HG02943 (cell line): Measurements from ENCODE around the gene TRAF5.
A peak's percentile ranks its signal among the peaks of the same experiment; 100 is the strongest.
"Not testable (repeated sequence)": the region's sequence is repeated elsewhere in the genome, so short reads cannot be mapped to it uniquely, and the experiment has no call there.

Source experiments
- ATAC-seq: cut with Tn5 transposase; IDR thresholded peaks from one replicate; pipeline ENCODE4 v1.9.1; 2021; ENCODE audit warnings: mild to moderate bottlenecking, low read depth, moderate library complexity; ENCODE audit not compliant: unreplicated experiment

The TRAF5 gene

GRCh38 chr1:211343607-211344006, 17.0 kb downstream of the TRAF5 start:
- ATAC-seq: no peak

GRCh38 chr1:211344152-211344618, 17.6 kb downstream of the TRAF5 start:
- ATAC-seq: no peak

DNA sequence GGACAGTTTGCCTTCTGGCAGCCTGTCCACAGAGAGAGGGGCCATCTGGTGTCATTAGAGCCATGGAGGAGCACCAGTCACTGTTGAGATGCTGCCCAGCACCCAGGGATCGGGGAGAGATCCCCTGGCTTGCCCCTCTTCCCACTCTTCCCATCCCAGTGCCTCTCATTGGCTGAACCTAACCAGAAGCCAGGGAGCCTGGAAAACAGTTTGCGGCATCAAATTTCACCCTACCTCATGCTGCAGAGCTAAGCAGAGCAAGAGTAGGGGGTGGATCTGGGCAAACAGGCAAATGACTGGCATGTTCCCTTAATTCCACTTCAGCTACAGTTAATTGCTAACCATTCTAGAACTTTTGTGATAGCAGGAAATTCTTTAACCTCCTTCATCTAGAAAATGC, 19.1 kb downstream of the TRAF5 start:
- ATAC-seq: no peak

DNA sequence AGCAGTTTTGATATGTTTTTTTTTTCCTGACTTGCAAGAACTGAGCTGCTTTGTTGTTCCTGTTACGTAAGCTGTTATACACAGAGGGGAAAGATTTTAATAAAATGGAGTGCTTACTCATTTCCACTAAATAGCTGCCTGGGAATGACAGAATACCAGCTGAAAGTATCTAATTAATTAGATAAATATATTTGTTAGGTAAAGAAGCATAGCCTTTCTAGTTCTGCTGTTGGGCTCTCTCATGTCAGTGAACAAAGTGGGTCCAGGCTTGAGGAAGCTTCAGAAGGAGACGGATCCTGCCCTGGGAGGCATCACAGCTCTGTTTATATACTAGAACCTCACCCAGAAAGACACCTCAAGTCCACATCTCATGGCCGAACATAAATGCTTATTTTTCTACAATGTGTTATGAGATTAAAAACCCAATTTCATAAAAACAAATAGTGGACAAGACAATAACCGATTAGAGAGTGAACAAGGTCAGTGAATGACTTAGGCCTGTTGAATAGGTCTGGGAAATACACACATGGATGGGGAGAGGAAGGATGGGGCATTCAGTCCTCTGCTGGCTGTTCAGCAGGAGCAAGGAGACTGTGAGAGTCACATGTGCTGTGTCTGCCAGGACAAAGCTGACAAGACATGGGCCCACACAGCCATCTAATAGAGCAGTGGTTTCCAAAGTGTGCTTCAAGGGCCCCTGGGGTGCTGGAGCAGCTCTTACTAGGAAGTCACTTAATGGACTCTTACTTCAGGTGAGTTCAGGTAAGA, 20.6 kb downstream of the TRAF5 start:
- ATAC-seq: no peak

GRCh38 chr1:211348547-211348946, 21.9 kb downstream of the TRAF5 start:
- no peak for ATAC-seq

GRCh38 chr1:211349741-211350140, 23.1 kb downstream of the TRAF5 start:
- no peak for ATAC-seq

DNA sequence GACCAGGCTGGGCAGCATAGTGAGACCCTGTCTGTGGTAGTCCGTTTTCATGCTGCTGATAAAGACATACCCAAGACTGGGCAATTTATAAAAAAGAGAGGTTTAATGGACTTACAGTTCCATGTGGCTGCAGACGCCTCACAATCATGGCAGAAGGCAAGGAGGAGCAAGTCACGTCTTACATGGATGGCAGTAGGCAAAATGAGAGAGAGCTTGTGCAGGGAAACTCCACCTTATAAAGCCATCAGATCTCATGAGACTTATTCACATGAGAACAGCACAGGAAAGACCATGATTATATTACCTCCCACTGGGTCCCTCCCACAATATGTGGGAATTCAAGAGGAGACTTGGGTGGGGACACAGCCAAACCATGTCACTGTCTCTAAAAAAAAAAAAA, 25.4 kb downstream of the TRAF5 start:
- not testable (repeated sequence) for ATAC-seq

DNA sequence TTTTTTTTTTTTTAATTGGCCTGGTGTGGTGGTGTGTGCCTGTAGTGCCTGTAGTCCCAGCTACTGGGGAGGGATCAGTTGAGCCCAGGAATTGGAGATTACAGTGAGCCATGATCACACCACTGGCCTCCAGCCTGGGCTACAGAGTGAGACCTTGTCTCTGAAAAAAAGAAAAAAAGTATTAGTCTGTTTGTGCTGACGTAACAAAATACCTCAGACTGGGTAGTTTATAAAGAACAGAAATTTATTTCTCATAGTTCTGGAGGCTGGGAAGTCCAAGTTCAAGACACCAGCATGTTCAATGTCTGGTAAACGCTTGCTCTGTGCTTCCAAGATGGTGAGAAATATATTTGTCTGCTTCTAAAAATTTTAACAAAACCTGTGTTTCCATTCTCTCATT, 25.8 kb downstream of the TRAF5 start:
- no peak for ATAC-seq

DNA sequence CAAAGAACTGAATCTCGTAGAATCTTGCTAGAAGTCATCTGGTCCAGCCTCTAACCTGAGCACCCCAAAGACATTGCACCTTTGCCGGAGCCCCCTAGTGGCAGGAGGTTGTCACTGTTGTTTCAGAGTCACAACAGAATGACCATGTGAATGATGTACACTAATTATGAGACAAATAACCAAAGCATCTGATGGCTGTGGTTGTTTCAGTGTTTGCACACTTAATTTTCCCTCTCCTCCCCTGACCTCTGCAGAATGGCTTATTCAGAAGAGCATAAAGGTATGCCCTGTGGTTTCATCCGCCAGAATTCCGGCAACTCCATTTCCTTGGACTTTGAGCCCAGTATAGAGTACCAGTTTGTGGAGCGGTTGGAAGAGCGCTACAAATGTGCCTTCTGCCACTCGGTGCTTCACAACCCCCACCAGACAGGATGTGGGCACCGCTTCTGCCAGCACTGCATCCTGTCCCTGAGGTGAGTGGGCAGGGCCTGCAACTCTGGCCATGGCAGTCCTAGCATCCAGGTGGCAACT, 26.4 kb downstream of the TRAF5 start:
- peak; percentile 77 for ATAC-seq

DNA sequence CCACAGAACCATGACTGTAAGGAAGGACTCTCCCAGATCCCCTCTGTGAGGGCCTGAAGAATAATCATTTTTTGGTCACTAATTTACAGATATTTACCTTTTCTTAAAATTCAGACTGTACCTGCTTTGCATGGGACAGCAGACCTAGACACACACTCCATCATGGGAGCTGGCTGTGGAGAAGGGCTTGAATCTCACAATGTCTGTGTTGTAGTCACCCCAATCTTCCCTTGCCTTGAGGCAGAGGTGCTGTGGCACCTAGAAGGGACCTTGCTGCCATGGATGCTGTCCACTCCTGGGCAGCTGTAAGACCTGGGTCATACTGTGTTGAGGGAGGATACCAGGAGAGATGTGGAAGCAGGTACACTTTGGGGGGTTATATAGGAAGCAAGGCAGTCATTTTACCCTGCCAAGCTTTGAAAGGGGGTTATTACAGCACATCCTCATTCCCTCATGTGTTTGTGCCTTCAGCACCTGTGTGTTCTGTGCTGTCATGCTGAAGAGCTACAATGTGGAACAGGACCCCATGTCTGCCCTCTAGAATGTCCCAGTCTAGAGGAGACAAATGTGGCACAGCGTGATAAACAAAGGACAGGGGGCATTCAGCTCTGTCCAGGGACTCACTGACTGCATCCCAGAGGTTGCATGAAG, 27.1 kb downstream of the TRAF5 start:
- ATAC-seq: peak; percentile 19

DNA sequence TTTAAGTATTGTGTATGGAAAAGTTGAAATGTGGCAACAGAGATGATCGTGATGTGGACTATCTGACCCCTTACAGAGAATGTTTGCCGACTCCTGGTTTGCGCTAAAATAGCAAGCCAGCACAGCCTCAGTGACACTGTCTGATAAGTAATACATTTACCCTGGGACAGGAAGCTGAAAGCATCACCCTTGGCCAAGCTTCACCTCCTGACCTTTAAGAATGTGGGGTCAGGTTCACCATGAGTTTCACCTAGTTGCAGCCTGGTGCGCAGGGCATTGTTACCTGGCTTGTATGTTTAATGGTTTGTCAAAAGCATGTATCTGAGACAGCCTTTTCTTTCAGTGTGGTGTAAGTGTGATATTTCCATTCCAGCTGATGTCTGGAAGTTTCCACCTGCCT, 29.2 kb downstream of the TRAF5 start:
- ATAC-seq: no peak

DNA sequence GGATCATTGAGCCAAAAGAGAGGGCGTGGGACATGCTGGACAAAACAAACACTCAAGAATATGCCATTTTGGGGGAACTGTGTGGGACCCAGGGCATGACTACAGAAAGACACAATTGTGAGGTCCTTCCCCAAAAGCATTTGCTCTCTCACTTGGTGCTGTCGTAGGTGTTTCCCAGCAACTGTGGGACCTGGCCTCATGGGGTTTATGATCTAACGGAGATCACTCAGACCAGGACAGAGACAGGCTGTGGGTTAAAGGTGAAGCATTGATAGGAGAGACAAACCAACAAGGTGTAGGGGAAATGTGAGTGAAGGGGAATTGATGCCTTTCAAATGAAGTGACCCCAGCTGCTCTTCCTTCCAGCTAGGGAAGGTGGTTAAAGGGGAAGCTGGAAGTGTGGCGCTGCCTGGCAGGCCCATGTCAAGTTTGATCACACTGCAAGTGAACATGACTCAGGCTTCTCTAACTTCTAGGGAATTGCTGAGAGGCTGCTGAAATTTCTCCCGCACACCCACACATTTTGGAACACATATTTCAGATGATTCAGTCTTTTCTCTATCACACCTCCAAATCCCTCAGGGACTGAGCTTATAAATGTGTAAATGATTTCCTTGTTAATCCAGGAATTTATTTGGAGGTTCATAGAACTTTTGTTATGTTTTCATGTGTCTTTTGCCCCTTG, 30.2 kb downstream of the TRAF5 start:
- ATAC-seq: no peak

DNA sequence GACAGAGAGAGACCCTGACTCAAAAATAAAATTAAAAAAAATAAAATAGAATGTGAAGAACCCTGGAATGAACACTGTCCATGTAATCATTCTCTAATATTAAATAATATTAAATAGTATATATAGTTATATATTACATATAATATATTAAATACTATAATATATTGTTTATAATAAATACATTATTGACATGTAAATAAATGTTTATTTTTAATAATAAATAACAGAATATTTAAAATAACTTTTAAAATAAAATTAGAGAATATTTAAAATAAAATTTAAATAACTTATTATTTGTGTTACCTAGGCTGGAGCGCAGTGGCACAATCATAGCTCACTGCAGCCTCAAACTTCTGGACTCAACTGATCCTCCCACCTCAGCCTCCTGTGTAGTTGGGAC, 32.1 kb downstream of the TRAF5 start:
- no peak for ATAC-seq

- ATAC-seq: no peak
These were observed 33.2 kb downstream of the TRAF5 start for GRCh38 chr1:211359876-211360275.

DNA sequence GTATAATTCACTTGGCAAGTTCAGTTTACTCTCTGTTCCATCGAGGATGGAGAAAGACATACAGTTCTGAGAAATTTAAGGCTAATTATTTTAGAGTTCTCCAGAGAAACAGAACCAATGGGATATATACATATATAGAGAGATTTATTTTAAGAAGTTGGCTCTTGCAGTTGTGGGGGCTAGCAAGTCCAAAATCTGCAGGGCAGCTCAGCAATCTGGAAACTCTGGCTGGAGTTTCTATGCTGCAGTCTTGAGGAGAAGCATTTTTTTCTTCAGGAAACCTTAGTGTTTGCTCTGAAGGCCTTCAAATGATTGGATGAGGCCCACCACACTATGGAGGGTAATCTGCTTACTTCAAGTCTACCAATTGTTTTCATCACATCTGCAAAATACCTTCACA, 34.6 kb downstream of the TRAF5 start:
- no peak for ATAC-seq

DNA sequence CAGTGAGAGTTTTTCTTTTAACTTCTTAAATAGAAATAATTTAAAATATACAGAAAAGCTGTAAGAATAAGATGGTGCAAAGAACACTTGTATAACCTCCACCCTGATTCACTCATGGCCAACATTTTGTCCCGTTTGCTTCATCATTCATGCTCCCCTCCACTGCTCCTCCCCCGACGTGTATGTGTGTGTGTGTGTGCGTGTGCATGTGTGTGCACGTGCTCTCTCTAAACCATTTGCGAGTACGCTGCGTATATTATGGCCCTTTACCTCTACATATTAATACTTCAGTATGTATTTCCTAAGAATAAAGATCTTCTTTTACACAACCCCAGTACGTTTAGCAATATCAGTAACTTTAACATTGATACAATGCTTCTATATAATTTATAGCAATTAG, 43.0 kb downstream of the TRAF5 start:
- ATAC-seq: no peak

GRCh38 chr1:211370669-211371068, 44.0 kb downstream of the TRAF5 start:
- ATAC-seq: no peak

DNA sequence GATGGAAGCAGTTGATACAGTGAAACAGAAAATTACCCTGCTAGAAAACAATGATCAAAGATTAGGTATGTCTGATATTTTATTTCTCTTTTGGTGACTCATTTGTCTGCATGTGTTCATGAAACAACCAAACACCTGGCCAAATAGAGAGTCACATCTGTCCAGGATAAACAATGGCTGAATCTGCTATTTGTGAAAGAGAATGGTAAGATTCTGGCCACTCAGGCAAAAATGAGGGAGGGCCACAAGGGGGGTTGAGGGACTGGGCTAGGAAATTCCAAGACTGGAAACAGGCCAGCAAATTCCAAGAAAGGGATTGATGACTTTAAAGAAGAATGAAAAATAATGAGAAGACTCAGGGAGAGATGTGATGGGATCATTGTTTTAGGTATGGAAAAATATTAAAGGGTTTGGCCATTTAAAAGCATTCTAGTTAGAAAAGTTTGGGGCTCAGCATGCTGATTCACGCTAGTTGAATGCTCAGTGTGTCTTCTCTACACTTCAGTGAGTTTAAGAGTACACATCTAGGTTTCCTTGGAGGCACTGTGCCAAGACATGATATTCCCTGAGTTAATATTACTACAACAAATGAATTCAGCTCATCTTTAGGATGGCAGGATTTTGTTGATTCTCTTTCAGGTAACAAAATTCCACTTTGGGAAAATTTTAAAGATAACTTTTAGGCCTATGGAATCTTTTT, 44.9 kb downstream of the TRAF5 start:
- no peak for ATAC-seq

DNA sequence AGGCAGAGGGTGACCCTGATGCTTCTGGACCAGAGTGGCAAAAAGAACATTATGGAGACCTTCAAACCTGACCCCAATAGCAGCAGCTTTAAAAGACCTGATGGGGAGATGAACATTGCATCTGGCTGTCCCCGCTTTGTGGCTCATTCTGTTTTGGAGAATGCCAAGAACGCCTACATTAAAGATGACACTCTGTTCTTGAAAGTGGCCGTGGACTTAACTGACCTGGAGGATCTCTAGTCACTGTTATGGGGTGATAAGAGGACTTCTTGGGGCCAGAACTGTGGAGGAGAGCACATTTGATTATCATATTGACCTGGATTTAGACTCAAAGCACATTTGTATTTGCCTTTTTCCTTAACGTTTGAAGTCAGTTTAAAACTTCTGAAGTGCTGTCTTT, 45.8 kb downstream of the TRAF5 start:
- no peak for ATAC-seq

GRCh38 chr1:211375146-211375818, 48.6 kb downstream of the TRAF5 start:
- no peak for ATAC-seq
